NCI-H1930 (cell line): ENCODE measurements around the gene M1AP.
A peak's percentile ranks its signal among the peaks of the same experiment; 100 is the strongest.

Experiments
- DNase-seq, 2 experiments: peaks; one replicate each; lab custom pipeline; 2025; lab: John Stamatoyannopoulos, UW

The M1AP gene, protein sequence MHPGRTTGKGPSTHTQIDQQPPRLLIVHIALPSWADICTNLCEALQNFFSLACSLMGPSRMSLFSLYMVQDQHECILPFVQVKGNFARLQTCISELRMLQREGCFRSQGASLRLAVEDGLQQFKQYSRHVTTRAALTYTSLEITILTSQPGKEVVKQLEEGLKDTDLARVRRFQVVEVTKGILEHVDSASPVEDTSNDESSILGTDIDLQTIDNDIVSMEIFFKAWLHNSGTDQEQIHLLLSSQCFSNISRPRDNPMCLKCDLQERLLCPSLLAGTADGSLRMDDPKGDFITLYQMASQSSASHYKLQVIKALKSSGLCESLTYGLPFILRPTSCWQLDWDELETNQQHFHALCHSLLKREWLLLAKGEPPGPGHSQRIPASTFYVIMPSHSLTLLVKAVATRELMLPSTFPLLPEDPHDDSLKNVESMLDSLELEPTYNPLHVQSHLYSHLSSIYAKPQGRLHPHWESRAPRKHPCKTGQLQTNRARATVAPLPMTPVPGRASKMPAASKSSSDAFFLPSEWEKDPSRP

DNA sequence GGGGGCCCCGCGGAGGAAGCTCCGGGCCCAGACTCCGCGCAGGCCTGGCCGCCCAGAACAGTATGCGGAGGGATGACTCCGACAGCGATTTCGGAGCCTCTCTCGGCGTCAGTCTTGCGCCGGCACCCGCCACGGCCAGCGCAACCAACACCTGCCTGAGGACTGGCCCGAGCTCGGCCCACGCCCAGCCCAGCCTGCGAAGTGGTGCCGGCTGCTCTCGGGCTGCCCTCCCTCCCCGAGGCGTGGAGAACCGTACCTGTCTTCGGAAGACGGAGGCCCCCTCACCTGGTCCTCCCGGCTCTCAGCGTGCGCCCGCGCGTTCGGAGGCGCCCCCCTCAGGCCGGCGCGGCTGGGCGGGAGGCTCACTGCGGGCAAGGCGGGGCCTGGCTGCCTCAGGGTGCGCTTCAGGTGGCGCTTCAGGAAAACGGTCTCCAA is at the start of gene M1AP:
M1AP (minus strand) TSS at position 322 of the 435 bp plus-strand sequence. CDS start 8,055 bp downstream, outside the sequence.
- DNase-seq, result no peak

DNA sequence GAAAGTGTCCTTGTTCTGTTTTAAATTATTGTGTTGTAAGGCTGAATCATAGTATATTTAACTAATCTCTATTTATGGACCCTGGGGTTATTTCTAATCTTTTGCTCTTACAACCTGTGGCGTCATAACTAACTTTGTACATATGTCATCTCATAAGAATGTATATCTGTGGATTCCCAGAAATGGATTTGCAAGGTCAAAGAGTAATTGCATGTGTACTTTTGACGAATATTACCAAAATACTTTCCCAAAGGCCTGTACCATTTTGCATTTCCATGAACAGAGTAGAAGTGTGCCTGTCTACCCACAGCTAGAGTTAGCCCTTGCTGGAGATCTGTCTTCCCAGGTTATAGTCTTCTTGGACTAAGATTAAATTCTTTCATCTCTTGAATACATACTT is 48.7 kb upstream of the M1AP start:
- no peak for DNase-seq

DNA sequence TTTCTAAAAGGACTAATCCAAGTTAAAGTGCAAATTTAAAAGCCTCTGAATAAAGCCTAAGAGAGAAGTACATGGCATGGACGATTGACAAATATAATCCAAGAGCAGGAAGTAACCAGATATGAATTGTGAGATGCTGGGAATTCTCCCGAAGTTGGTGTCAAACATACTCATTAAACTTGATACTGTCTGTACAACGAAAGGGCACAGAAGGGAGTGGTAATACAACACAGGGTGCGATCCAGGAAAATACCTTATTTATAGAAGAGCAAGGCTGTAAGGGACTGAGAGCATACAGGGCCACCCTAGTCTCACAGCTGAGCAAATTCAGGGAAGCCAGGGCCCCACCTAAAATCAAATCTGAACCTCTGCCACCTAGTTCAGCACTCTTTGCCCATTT is 47.5 kb upstream of the M1AP start:
- DNase-seq, result no peak

DNA sequence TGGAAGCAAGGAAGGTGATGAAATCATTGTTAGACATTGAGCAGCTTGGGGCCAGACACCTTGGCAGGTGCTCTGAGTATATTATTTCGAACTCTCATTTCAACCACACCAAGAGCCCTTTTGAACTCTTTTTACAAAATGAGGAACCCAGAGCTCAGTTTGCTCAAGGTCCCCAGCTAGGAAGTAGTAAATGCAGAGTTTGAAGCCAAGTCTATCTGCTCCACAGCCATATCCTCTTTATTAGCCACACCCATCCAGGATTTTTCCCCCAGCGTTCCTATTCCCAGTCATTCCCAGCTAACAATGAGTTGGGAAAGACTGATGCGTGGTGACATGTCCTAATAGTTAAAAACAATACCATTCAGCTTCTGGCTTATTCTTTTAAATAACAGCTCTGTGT is 46.2 kb upstream of the M1AP start:
- no peak for DNase-seq

DNA sequence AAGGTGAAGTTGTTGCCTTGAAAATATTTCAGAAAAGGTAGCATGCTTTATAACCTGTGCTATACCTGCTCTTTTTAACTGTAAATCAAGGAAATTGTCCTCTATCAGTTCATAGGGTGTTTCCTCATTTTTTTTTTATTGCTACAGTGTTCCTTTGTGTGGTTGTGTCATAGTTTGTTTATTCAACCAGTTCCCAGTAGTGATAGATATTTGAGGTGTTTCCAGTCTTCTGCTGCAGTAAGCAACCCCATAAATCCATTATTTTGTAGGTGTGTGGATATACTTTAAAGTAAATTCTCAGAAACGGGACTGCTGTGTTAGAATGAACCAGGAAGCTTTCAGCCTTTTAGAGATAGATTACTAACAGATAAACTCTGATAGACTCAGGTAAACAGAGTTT is 45.5 kb upstream of the M1AP start:
- DNase-seq, result no peak

DNA sequence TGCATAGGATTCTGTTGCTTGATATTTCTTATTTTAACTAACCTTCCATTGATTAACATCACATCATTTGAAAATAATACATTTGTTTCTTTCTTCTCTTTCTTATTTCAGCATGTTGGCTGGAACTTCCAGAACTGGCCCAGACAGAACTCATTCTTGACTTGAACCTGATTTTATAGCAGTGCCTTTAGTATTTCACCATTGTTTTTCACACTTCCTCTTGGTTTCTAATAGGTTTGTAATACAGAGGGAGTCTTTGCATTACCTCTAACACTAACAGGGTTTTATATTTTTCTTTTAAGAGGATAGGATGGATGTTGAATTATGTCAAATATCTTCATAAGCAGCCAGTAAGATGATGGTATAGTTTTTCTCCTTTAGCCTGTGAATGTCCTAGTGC is 45.1 kb upstream of the M1AP start:
- no peak for DNase-seq

DNA sequence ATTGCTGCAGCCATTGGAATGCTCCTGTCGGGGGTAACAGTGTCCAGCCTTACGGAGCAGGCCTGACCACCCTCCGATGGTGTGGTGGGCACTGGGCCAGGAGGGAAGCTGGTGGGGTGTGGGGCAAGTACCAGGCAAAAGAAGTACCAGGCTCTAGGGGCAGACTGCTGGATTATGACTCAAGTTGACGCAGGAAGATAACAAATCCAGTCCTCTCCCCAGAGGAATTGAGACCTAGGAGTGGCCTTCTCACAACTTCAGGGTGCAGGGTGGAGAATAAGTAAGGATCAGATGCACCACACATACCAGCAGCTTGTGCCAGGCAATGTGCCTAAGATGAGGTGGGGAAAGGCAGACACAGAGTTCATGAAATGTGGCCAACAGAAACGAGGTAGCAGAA is 43.8 kb upstream of the M1AP start:
- no peak for DNase-seq

DNA sequence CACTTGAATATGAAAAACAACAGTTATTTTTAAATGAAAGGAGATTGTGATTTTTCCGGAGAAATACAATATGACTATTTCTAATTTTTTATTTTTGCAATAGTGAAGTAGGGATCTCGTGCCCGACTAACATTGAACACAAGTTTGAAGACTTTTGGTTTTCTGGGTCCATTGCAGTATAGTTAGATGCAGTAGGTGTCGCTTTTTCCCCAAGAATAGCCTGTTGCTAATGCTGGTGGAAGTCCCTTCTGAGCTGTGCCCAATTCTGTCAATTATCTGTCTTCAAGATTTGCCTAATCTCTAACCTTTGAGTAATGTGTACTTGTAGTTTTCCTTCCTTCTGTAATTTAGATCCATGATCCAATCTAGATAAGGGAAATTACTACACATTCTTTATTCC is 42.4 kb upstream of the M1AP start:
- peak in 1 of 2 experiments; percentile 50 for DNase-seq

DNA sequence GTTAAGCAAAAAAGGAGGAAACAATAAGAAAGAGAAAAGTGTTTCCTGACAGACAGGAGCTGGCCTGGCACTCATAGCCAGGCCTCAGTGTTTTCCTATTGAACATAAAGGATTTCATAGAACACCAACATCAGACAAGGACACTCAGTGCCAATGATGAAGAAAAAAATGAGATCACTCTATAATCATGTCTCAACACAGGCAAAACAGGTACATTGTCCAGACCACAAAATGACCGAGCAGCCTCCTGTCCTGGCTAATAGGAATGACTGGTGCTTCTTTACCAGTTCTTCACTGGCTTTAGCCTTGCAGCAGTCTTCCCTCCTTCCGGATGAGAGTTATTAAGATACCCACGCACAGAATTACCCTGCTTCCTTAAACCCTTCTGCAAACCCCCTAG is 41.5 kb upstream of the M1AP start:
- DNase-seq, result no peak

DNA sequence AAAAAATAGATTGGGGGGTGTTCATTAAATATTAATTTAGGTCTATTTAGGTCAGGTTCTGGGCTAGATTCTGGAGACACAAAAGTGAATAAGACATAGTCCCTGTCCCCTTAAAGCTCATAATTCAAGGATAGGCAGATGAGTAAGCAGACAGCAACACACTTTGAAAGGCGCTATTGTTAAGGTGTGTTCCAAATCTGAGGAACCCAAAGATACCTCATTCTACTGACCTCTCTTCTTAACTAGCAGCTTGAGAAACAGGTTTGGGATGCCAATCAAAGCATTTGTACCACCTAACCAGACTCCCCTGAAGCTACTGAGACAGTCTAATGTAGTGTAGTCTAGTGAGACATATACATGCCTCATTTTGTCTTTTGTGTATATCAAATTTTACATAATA is 40.8 kb upstream of the M1AP start:
- DNase-seq, result no peak

DNA sequence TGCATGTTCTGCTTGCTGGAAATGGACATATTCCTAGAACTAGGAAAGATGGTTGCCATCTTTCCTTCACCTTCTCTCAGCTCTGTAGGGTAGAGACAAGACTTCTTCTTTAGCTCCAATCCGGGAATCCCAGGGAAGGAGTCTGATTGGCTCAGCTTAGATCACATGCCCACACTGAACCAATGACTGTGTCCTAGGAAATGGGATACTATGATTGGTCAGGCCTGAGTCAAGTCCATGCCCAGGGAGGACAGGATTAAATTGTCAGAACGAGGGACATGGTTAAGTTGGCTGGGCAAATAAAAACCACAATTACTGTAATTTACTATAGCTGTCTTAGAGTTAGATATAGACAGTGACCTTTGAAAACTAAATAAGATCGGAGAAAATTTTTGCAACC is 37.3 kb upstream of the M1AP start:
- DNase-seq, result no peak

DNA sequence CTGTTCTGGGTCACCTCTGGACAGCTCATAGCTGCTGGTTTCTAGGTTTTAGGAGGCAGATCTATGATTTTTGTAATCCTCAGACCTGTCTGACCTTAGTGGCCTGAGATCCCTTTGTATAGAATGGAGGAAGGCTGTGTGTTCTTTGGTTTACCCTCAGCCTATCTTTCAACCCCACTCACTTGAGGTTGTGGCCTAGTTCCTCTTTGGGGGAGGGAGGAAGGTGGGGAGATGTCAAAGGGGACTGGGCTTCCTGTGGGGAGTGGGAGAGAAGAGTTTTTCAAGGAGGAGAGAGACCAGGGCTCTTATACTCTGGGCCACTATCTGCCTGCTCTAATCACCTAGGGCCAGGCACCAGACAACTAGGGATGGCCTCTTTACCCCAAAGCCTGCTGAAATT is 34.4 kb upstream of the M1AP start:
- no peak for DNase-seq

DNA sequence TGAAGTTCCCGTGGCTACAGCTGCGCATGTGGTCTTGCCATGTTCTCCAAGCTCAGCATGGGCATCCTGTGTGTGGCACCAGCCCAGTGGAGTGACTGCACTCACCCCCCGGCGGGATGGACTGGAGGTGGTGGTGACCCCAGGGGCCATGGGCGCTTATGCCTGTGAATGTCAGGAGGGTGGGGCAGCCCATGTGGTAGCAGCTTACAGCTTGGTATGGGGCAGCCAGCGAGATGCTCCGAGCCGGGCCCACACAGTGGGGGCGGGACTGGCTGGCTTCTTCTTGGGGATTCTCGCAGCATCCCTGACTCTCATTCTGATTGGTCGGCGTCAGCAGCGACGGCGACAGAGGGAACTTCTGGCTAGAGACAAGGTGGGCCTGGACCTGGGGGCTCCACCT is 31.5 kb upstream of the M1AP start:
- DNase-seq, result no peak

DNA sequence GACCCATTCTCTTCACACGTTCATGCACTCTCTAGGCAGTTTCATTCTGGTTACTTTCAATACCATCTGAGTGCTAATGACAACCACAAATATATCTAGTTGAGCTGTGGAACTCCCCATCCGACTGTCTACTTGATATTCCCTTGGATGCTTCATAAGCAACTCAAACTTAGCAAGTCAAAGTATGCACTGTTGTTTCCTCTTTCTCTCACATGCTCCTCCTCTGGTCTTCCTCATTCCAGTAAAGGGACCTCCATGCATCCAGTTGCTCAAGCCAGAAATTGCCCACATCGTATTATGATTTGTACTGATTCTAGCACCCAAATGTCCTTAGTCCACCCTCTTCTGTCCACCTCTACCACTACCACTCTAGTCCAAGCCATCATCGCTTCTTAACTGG is 28.2 kb upstream of the M1AP start:
- DNase-seq, result no peak

DNA sequence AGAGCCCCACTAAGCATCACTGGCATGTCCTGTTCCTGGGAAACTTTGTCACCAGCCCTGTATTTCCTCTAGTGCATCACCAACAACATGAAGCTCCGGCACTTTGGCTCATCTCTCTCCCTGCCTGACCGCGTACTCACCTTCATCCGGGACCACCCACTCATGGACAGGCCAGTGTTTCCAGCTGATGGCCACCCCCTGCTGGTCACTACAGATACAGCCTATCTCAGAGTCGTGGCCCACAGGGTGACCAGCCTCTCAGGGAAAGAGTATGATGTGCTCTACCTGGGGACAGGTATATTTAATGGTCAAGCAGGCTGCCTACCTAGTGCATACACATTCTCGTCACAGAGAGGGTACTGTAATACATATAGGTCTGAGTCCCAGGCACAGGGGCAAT is 27.0 kb upstream of the M1AP start:
- DNase-seq, result no peak

DNA sequence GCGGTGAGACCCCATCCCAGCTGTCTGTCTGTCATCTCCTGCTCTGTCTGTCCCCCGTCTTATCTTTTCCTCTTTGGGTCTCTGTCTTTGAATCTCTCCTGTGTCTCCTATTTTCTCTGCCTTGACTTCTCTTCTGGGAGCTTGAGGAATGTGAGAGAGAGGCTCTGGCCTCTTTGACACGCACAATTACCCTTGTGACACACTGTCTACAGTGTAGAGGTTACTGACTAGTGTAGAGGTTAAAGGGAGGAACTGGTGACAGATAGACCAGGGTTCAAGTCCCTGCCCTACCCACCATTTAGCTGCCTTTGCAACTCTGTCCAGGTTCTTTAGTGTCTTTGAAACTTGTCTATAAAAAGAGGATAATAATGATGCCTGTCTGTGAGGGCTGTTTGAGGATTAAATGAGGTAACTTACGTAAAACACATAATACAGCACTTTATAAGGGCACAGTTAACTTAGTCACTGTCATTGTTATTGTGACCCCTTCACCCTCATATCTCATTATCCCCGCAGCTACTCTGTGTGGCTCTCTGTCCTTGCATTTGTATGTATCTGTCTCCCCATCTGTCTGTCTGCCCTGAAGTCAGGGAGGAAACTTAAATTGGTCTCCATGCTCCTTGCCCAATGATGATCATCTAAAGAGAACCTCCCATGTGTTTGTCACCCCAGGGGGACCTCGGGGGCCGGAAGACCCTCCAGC is 25.8 kb upstream of the M1AP start:
- no peak for DNase-seq

DNA sequence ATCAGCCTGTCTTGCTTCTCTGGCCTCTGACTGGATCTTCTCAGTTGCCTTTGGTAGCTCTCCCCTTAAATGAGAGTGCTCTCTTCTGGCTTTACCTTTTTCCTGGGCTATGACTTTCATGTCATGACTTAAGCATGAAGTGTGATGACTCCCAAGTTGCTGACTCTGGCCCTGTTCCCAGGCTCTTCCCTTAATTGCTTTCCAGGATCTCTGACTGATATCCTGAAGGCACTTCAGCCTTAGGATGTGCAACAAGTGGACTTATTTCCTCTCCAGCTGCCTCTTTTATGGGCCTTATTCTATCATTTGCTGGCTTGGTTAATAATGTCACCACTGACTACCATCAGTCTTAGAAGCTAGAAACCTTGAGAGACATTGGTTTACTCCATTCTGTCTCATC is 23.3 kb upstream of the M1AP start:
- no peak for DNase-seq

DNA sequence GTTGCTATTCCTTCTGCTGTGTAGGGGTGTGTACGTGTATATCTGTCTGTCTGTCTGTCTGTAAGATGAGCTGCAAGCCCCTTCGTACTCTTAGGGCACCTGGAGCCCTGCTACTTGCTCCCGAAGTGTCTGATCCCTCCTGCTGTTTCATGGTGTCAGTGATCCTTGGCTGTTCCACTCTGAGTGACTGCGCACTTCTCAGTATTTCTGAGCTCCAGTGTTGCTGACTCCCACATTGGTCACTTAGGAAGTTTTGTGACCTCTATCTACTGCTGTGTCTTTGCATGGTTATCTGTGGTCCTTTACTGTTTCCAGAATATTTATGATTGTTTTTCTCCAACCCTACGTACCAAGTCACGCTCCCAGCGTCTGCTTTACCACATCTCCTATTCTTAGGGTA is 22.1 kb upstream of the M1AP start:
- DNase-seq, result no peak

DNA sequence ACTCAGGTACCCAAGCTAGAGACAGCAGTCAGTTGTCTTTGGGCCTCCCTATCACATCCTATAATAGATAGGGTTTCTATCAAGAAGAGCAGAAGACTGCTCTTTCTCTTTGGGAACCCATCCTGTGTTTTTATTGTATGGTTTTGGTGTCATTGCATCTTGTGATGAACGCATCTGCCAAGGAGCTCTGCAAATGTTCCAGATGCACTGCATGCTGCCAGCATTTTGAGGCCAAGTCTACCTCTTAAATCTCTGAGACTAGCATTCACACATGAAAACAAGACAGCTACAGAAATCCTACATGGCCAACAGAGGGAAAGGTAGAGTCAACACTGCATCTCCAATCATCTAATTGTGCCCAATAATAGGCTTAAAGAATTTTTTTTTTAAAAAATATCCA is 20.0 kb upstream of the M1AP start:
- no peak for DNase-seq

DNA sequence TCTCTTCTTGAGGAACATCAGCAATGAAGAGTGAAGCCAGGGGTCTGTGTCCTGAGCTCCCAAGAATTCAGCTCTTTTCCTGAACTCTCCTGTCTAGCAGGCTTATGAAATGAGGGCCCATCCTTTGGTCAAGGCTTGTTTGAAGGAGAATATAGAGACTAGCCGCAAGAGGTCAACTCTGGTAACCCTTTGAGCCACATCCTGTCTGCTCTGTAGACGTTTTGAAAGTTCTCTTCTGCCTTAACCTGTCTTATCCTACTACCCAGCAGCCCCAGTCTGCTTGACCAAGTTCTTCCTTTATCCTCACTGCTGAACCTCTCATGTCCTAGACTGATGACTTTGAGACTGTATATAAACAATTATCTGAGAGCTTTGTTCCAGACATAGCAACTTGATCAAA is 11.3 kb upstream of the M1AP start:
- DNase-seq, result no peak

DNA sequence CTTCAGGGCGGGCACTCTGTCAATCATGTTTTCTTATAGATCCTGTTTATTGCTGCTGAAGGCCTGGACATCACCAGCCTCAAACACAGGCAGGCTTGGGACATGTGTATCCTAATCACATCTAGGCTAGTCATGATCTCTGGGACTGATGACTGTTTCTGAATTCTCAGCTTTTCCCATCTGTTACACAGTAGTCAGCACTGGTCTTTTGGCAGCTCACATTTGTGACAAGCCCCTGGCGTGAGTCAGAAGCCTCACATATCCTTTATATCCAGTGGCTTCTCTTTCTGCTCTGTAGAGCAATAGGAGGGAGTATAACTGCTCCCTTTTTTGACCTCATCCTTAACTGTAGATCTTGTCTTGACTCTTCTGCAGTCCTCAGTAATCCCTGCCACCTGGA is 10.4 kb upstream of the M1AP start:
- DNase-seq, result no peak

DNA sequence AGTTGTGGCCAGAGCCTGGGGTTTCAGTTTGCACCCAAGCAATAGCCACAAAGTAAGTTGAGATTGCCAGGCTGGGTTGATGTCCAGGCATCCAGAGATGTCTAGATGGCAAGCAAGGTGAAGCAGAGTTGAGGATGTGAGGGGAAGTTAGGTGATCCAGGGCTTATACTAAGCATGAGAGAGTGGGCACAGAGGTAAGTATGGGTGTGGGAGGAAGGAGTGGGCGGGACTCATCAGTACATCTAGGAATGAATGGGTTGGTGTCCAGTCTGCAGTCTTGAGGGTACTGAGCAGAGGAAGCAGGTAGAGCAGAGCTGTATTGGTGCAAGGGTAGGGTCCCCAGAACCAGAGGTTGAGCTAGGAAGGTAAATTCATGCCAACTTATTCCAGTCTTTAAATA is 7.4 kb upstream of the M1AP start:
- no peak for DNase-seq
